HG03521 (cell line): ENCODE results near the gene CHID1.

ENCODE experiments used
- ATAC-seq: cut with Tn5 transposase; IDR thresholded peaks from one replicate; pipeline ENCODE4 v1.9.1; 2021; ENCODE audit warnings: mild to moderate bottlenecking, moderate library complexity; ENCODE audit not compliant: unreplicated experiment

CHID1 gene

DNA sequence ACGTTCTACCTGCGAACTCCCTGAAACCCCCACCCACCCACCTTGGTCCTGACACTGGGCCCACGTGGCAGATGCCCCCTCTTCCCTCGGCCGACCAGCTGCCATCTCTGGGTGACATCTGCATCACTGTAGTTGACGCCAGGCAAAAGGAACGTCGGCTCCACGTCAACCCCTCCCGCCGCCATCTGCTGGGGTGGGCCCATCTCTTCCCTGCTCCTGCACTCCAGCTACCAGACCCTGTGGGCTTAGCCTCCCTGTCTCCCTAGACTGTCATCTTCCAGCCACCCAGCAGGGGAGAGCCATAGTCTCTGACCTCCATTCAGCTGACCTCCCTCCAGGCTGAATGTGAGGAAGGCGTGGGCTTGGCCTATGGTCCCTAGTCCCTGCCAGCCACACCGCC is 21.4 kb downstream of the CHID1 start:
- no peak for ATAC-seq

DNA sequence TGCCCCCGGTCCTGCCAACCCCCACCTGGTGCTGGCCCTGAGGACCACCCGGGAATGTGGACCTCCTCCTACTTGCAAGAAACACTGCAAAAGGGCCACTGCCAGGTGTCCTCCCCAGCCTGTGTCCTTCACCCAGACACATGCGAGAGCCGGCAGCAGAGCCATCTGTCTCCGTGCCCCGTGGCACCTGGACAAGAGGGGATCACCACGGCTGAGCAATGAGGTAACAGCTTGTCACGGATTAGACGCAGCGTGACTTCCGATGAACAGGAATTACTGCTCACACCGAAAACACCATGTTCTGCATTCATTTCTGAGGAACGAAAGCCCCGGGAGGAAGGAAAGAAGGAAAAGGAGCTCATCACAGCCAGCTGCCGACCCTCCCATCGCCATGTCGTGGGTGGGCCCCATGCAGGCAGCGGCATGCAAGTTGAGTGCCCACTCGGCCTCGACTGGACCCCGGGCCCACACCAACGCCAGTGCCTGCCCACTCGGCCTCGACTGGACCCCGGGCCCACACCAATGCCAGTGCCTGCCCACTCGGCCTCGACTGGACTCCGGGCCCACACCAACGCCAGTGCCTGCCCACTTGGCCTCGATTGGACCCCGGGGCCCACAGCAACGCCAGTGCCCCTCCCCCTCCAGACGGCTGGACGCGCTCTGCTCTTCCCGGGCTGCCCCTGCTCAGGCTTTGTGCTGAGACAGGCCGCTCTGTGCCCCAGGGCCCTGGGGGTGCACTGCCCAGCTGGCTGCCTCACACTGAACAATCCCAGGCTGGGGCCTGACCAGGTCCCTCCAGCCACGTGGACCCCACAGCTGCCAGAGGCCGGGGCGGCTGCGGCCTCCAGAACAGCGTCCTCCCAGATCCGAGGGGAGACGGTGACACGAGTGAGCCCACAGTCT is 22.0 kb downstream of the CHID1 start:
- no peak for ATAC-seq

DNA sequence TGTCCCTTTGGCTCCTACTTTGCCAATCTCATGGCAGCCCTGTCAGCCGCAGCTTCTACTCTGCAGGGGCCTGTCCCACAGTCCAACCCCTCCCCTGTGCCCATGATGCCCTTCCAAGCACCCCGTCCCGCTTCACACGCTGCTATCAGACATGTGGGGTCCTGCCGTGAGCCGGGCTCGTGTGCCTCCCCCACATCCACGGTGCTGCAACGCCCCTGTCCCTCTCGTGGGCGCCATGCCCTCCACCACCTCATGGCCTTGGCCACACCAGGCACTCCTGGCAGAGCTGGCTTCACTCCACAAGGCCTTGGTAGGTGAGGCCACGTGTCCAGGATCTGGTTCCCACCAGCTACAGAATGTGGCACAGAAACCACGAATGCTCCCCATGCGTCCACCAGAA is 23.0 kb downstream of the CHID1 start:
- ATAC-seq, result no peak

DNA sequence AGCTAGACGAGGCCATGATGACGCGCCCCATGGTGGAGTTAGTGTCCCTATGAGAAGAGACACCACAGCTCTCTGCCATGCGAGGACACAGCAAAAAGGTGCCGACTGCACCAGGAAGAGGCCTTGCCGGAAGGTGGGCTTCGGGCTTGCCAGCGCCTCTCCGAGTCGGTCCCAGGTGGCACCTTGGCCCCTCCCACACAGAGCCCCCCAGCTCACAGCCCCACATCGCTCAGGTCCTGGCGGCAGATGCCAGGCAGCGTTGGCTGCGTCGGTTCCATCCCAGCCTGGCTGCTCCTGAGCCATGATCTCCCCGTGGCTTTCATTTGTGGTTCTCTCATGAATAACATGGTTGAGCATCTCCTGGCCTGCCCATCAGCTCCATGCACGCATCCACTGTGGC is 24.0 kb downstream of the CHID1 start:
- no peak for ATAC-seq

DNA sequence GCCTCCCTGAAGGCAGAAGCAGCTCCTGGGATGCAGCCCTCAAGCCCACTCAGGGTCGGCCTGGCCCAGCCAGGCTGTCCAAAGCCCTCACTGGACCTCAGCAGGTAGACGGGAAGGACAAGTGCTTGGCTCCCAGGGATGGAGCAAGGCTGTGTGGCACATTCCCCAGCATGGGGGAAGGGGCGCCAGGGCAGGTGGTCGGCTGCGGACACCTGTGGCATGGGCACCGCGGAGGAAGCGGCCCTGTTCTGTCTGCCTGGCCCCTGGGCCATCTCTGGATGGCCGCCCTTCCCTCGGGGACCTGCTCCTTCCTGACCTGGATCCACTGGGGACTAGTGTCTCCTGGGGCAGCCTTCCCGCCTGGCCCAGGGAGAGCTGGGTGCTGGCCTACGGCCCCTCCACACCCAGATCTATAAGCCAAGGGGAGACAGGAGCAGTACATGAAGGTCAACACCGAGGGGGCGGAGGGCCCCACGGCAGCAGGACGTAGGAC is 26.0 kb downstream of the CHID1 start:
- no peak for ATAC-seq

DNA sequence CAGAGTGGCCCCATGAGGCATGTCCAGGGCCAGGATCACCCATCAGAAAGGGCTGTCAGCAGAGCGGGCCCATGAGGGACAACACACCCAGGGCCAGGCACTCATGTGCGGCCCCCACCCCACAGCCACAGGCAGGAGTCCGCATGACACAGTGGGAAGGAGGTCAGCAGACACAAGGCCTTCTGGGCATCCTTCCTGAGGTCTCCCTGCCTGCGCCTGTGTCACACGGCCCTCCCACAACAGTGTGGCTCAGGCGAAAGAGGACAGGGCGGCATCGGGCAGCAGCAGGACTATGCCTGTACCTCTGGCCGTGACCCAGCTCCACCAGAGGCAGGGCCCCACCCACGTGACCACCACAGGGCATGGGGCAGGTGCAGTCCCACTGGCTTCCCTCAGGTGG is 27.1 kb downstream of the CHID1 start:
- ATAC-seq, result no peak

DNA sequence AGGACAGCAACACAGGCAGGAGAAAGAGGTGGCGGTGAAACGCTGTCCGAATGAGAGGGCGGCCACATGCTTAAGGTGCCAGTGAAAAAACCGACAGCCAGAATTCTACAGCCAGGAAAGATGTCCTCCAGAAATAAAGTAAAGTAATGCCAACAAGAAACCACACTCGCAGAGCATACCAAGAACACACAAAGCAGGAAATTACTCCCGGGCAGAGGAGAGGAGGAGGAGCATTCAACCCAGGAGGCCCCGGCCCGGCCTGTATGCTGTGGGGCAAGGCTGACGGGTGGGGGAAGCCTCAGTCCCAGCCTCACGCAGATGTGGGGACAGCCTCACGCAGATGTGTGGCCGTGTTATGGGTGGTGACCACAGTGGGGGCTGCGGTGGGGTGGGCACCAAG is 28.0 kb downstream of the CHID1 start:
- ATAC-seq, result no peak

DNA sequence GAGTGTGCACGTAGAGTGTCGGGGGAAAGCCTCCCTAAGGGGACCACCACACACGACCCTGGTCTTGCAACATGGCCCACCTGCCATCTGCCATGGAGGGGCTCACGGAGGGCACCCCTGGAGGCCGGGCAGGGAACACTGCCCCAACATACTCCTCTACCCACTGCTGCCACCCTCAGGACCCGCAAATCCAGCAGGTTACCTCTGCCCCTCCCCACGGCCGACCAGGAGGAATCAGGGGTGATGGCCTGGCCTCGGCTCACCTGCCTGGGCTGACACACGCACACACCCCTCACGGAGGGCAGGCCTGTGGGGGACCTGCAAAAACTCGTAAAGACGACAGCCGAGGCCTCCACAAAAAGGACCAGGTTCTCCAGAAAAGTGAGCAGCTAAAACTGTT is 30.2 kb downstream of the CHID1 start:
- no peak for ATAC-seq

DNA sequence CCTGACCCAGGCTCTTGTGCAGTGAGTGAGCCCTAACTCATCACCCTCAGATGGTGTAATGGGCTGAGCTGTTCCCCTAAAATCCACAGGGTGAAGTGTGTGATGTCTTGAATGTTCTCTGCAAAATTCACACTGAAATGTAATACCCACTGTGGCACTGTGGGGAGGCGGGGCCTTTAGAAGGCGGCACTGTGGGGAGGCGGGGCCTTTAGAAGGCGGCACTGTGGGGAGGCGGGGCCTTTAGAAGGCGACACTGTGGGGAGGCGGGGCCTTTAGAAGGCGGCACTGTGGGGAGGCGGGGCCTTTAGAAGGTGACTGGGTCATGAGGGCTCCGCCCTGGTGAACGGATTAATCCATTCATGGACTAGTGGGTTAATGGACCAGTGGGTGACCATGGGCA is 33.0 kb downstream of the CHID1 start:
- no peak for ATAC-seq

DNA sequence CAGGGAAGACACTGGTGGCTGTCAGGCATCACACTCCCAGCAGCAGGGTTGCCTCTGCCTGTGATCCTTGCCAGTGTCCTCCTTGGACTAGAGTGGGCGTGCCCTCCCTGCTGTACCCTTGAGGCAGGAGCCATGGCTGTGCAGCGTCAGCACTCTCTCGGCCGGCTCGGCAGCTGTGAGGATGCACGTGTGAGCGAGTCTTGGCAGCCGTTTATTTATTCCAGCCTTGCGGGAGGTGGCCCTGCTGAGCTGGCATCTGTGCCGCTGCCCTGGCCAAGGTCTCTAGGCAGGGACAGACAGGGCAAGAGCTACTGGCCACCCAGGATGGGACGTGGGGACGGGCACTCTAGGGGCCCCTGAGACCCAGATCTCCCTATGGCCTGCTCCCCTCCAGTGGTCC is 34.1 kb downstream of the CHID1 start:
- ATAC-seq, result no peak

DNA sequence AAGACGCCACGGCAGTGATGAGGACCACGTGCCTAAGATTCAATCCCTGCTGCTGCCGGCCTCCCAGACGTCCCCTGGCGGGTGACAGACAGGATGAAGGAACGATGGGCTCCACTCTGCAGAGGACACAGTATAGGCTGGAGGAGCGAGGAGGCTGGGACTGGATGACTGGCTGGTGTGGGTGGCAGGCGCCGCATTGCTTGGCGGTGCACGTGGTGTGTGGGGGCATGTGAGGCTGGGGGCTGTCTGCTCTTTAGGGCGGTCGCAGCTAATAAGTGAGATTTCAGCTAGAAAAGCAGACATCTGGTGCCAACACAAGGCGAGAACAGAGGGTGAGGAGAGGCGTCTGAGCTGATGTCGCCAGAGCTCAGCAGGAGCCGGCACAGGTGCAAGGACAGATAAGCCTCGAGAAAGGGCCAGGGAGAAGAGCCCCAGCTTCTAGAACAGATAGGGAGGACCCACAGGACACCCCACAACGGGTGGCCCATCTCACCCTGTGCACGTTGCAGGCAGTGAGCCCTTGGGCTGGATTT is 34.8 kb downstream of the CHID1 start:
- ATAC-seq, result no peak

DNA sequence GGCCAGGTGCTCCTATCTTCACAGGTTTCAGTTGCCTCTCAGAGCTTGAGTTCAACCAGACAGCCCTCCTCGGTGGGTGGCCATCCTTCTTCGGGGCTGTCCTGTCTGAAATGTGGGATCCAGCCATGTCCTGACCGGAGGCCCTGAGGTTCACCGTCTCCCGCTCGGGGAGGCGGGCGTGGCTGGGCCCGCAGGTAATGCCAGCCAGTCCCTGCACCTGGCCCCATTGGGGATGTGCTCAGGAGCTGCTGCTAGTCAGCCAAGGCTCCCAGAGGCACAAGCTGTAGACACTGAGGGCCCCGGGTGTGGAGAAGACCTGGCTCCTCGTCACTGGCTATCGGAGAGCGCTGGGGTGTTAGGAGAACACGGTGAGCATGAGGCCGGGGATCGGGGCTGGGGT is 35.4 kb downstream of the CHID1 start:
- no peak for ATAC-seq

DNA sequence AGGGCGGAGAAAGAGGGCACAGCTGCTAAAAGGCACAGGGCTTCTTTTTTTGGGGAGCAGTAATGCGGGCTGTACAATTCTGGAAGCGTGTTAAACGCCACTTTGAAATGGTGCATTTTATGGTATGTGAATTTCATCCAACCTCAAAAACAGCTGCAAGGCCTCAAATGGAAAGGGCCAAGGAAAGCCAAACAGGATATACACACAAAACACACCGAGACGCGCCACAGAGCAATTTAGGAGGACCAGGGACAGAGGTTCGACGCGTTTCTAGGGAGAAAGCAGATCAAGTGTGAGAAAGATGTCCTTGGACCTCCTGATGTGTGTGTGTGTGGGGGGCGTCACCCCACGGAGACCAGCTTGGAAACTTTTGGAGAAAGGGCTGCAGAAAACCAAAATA is 36.9 kb downstream of the CHID1 start:
- no peak for ATAC-seq

DNA sequence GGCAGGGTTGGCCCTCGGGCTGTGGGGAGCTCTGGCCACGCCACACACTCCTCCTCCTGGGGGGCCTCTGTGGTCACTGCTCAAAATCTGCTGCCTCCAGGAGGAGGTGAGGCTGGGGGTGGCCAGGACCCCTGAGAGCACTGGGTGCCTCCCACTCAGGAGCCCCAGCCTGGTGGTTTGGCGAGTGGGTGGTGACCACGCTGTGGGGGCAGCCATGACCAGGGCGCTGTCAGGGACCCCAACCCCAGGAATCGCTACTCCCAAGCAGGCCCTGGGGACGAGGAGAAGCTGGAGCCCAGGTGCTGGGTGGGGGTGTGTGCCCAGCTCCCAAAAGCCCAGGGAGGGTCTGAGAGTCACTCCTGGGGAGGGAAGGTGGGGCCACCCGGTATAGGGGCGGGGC is 37.8 kb downstream of the CHID1 start:
- no peak for ATAC-seq

DNA sequence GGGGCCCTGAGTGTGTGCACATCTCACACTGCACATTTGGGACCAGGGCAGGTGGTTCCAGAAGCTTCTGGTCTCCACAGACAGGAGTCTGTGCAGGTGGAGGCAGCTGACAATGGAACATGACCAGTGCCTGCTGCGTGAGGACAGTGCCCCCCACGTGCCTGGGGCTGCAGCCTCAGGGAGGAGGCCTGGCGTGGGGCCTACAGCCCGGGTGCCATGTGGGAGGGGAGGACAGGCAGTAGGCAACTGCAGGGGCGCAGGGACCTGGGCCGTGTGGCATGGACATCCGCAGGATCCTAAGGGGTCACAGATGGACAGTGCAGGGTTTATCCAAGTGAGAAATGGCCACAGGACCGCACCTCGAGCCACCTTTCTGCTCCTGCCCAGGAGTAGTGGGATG is 39.1 kb downstream of the CHID1 start:
- no peak for ATAC-seq

DNA sequence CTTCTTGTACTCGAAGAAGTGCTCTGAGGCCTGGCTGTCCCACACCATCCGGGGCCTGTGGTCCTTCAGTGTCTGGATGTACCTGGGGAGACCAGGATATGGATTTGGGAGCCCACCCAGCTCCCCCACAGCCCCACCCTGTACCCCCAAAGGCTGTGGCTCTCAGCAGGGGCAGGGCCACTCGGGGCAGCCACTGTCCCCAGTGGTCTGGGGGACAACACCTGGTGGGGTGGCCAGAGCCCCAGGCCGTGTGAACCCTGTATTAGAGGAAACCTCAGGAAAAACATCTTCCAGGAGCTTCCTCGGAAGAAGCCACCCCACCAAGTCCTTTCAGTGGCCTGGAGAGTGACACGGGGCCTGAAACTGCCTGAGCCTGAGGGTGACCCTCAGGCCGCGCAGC is 40.2 kb downstream of the CHID1 start:
- ATAC-seq, result no peak

DNA sequence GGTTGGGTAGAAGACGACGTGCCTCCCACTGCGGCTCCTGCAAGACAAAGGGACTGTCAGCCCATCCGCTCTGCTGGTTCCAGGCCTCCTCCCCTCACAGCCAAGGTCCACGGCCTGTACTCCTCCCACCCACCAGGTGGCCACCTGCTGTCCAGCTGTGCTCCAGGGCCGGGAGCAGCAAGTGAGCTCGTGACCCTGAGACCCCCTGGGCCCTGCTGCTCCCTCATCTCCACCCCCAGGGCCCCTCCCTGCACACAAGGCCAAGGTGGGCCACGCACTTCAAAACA is 40.5 kb downstream of the CHID1 start:
- no peak for ATAC-seq

DNA sequence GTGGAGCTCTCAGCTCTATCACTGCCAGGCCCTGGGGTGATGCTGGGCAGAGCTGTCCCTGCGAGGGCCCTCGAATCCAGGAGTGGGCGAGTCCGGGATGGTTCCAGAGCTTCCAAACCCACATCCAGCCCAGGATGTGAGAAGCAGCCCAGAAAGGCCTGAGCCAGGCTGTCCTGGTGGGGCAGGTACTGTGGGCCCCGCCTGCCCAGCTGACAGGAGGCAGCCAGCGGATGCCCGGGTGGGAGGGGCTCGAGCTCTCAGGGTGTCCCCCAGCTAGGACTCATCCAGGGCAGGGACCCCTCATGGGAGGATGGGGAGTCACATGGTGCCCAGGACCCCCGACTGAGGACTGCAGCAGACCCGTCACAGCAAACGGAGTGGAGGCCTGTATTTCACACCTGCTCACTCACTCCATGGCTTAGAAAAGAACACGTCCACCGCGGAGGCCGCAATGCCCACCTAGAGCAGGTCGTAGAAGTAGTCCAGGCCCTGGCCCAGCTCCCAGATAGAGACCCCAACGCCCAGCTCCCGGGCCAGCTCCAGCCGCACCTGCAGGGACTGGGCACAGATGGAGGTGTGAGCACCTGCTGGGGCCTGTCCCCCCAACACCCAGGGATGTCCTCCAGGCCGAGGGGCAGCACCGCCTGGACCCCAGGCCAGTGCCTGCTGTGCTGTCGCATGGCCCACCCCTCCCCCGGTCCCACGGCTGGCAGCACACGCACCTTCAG is 41.0 kb downstream of the CHID1 start:
- ATAC-seq, result no peak

DNA sequence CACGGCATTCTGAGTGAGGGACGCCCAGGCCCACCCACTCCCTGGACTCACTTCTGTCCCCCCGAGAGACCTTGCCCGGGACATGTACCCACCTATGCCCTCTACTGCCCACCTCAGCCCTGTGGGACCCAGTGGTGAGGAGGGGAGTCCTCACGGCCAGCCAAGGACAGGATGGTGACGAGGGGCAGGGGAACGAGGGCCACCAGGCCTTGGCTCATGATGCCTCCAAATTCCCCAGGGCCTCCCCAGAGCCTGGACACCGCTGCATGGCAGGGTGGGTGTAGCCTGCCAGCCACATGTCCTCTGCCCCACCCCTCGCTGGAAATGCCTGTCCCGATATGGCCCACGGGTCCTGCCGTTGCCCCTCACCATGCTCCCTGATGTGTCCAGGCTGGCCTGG is 41.8 kb downstream of the CHID1 start:
- no peak for ATAC-seq

DNA sequence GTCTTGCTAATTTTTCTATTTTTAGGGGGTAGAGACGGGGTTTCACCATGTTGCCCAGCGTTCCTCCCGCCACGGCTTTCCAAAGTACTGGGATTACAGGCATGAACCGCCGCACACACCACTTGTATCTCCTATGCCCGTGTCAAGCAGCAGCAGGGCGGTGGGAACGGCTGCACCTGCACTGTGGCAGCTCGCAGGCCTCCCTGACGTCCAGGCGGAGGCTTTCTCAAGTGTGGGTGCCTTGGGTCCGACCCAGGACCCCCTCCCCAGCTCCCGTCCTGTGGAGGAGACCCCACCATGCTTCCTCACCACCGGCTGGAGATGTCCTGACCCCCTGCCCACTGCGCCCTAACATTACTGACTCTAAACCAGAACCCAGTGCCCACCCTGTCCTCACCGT is 42.2 kb downstream of the CHID1 start:
- ATAC-seq, result no peak

DNA sequence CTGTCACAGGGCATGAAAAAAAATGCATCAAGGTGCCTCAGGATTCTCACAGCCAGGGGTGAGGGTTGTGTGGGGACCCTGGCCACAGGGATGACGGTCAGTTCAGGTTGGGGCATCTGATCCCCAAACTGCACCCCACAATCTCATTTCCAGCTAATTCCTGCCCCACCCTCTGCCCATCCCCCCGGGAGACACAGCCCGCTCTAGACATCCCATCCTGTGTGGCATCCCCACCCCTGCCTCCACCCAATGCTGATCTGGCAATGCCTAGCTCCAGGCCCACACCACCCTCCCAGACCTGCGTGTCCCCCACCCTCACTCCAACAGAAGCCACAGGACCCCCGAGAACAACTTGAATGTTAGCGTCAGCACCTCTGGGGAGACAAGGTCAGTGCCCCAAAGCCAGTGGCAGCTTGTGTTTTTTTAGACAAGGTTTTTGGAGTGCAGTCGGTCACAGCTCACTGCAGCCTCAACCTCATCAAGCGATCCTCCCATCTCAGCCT is 42.7 kb downstream of the CHID1 start:
- ATAC-seq, result no peak

DNA sequence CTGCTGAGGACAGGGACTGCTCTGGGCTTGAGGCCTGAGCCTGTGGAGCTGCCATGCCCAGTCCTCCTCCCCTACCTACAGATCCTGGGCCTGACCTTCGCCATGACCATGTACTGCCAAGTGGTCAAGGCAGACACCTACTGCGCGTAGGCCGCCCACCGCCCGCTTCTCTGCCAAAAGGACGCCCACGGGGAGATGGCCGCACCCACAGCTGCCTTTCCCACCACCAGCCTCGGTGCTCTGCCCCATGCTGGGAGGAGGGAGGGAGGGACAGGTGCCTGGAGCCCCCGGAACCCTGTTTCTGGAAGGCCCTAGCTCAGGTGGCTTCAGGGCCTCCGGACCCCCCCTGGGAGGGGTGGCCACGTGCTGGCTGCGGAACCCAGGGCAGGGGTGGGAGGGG is 44.1 kb downstream of the CHID1 start:
- ATAC-seq, result no peak
